Measurements from ENCODE around the gene DOC2A.
"Not testable (repeated sequence)": the region's sequence is repeated elsewhere in the genome, so short reads cannot be mapped to it uniquely, and the experiment has no call there.

The DOC2A gene

GRCh38 chr16:29963021-29963743 is 47.6 kb downstream of the DOC2A start:
- no peak for DNase-seq

- no peak for DNase-seq
Observed at GRCh38 chr16:29962344-29962994, 48.4 kb downstream of the DOC2A start.

GRCh38 chr16:29961479-29962343 is 49.1 kb downstream of the DOC2A start, which contains the start of gene TMEM219:
TMEM219 (plus strand) TSS chr16:29962079; CDS start chr16:29963144, 1,065 bp downstream.
- peak; percentile 93 for DNase-seq

GRCh38 chr16:29961127-29961478 is 49.7 kb downstream of the DOC2A start:
- no peak for DNase-seq

GRCh38 chr16:29959821-29960220 is 51.0 kb downstream of the DOC2A start:
- DNase-seq: not testable (repeated sequence)

- no peak for DNase-seq
Observed at GRCh38 chr16:29959293-29959692, 51.5 kb downstream of the DOC2A start.

- DNase-seq: no peak
Observed at GRCh38 chr16:29958756-29959155, 52.1 kb downstream of the DOC2A start.
